Measurements from ENCODE around the gene RPTOR.

DNA sequence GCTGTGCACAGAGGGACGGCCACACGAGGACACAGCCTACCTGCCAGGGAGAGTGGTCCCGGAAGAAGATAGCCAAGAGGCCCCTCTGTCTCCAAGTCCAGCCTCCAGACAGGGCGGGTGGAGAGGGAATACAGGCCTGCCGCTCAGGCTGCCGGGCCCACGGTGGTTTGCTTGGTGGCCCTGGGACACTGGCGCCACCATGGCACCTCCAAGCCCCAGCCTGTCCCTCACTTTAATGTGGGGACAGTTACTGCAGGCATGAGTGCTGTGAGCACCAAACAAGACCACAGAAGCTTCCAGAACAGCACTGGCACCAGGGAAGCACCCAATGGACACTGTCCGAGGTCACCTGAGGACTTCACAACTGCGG lies 425.0 kb downstream of the RPTOR start:
- TF ChIP-seq, protein P1, sequence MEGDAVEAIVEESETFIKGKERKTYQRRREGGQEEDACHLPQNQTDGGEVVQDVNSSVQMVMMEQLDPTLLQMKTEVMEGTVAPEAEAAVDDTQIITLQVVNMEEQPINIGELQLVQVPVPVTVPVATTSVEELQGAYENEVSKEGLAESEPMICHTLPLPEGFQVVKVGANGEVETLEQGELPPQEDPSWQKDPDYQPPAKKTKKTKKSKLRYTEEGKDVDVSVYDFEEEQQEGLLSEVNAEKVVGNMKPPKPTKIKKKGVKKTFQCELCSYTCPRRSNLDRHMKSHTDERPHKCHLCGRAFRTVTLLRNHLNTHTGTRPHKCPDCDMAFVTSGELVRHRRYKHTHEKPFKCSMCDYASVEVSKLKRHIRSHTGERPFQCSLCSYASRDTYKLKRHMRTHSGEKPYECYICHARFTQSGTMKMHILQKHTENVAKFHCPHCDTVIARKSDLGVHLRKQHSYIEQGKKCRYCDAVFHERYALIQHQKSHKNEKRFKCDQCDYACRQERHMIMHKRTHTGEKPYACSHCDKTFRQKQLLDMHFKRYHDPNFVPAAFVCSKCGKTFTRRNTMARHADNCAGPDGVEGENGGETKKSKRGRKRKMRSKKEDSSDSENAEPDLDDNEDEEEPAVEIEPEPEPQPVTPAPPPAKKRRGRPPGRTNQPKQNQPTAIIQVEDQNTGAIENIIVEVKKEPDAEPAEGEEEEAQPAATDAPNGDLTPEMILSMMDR (IDR thresholded peaks at IDR 0.05 in 4 of 5, conservative IDR thresholded peaks at IDR 0.05 in 1 of 5), result no peak
- TF ChIP-seq POLR2A (IDR thresholded peaks at IDR 0.05), result no peak

Measured in gastrocnemius medialis (tissue), 4 donors.